ENCODE data around the gene PSMG4. TPM values are rescaled to one million over a fixed set of nuclear protein-coding genes. Genes with fewer than 3 reads are reported as not detected.

The PSMG4 gene
- total and polyA plus RNA-seq, 7 donors: 18.6 to 31.3 (median 23.5) TPM

GRCh38 chr6:3220366-3220765, 38.4 kb upstream of the PSMG4 start:
- H3K36me3 ChIP-seq (ENCODE audit: insufficient read depth in 1 of 2, low read depth in 1 of 2): no peaks in the 10 kb centered on the region
- no peak for ATAC-seq
- TF ChIP-seq, protein P1, sequence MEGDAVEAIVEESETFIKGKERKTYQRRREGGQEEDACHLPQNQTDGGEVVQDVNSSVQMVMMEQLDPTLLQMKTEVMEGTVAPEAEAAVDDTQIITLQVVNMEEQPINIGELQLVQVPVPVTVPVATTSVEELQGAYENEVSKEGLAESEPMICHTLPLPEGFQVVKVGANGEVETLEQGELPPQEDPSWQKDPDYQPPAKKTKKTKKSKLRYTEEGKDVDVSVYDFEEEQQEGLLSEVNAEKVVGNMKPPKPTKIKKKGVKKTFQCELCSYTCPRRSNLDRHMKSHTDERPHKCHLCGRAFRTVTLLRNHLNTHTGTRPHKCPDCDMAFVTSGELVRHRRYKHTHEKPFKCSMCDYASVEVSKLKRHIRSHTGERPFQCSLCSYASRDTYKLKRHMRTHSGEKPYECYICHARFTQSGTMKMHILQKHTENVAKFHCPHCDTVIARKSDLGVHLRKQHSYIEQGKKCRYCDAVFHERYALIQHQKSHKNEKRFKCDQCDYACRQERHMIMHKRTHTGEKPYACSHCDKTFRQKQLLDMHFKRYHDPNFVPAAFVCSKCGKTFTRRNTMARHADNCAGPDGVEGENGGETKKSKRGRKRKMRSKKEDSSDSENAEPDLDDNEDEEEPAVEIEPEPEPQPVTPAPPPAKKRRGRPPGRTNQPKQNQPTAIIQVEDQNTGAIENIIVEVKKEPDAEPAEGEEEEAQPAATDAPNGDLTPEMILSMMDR (IDR thresholded peaks at IDR 0.05): no peak
- no peak overlapping the region for H3K27ac ChIP-seq
- no peak overlapping the region for H3K4me3 ChIP-seq
- H3K9me3 ChIP-seq: no peaks in the 10 kb centered on the region
- no peaks in the 10 kb centered on the region for H3K4me1 ChIP-seq
- WGBS, 3 donors: 92 to 95% (median 93%) methylated on average over 2 of the region's 2 CpGs
- DNase-seq: no peak
- intact Hi-C loops (cut with DNase I): no loop called here
- peaks cover 0 to 4% (median 0%) of the 10 kb centered on the region in 3 donors for H3K27me3 ChIP-seq (ENCODE audit: insufficient read depth in 3 of 3, low read length in 2 of 3)

GRCh38 chr6:3221578-3221977, 37.2 kb upstream of the PSMG4 start:
- WGBS, 3 donors: 86 to 97% (median 94%) methylated on average over 4 of the region's 4 CpGs
- H3K36me3 ChIP-seq (ENCODE audit: insufficient read depth in 1 of 2, low read depth in 1 of 2): no peaks in the 10 kb centered on the region
- ATAC-seq: no peak
- no peak overlapping the region for H3K4me3 ChIP-seq
- peaks cover 0 to 10% (median 7%) of the 10 kb centered on the region in 3 donors for H3K27me3 ChIP-seq (ENCODE audit: insufficient read depth in 3 of 3, low read length in 2 of 3)
- no peaks in the 10 kb centered on the region for H3K9me3 ChIP-seq
- H3K27ac ChIP-seq: no peak overlapping the region
- TF ChIP-seq, protein P1 (IDR thresholded peaks at IDR 0.05): no peak
- intact Hi-C loops (cut with DNase I): no loop called here
- H3K4me1 ChIP-seq: peaks cover 1% of the 10 kb centered on the region
- no peak for DNase-seq

DNA sequence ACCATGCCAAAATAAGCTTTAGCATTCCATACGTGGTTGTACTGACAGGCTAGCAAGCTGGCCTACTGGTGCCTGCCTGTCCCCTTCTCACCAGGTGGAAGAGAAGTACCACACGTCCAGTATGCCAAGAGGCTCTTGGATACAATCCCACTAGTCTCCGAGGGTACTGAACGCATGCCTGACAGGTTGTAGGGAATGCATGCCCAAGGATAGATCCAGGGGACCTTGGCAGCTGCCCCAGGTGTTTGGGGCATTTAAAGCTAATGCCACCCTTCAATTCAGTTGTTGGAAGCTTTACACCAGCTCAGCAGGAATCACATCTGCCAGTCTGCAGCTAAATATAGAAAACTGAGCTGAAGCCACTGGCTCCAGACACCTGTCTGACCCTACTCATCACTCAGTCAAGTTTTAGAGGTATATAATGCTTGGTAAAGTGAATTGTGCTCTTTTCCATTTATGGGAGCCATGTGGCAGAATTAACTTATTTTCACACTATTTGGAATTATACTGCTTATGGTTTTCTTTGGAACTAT, 36.2 kb upstream of the PSMG4 start:
- no peak overlapping the region for H3K27ac ChIP-seq
- peaks cover 11% of the 10 kb centered on the region for H3K4me1 ChIP-seq
- ATAC-seq (peak; percentile 59 to 79 (median 72)), DNase-seq (no peak)
- H3K9me3 ChIP-seq: no peaks in the 10 kb centered on the region
- TF ChIP-seq, protein P1 (IDR thresholded peaks at IDR 0.05): no peak
- H3K27me3 ChIP-seq (ENCODE audit: insufficient read depth in 3 of 3, low read length in 2 of 3): peaks cover 0 to 17% (median 15%) of the 10 kb centered on the region in 3 donors
- H3K4me3 ChIP-seq: no peak overlapping the region
- H3K36me3 ChIP-seq (ENCODE audit: insufficient read depth in 1 of 2, low read depth in 1 of 2): no peaks in the 10 kb centered on the region
- 27 to 43% (median 28%) methylated on average over 4 of the region's 4 CpGs for WGBS, 3 donors
- intact Hi-C loops (cut with DNase I): no loop called here

GRCh38 chr6:3226042-3226441, 32.7 kb upstream of the PSMG4 start:
- TF ChIP-seq, protein P1 (IDR thresholded peaks at IDR 0.05): no peak
- peaks cover 0 to 51% (median 20%) of the 10 kb centered on the region in 3 donors for H3K27me3 ChIP-seq (ENCODE audit: insufficient read depth in 3 of 3, low read length in 2 of 3)
- DNase-seq (no peak), ATAC-seq (no peak)
- no peak overlapping the region for H3K4me3 ChIP-seq
- no peaks in the 10 kb centered on the region for H3K9me3 ChIP-seq
- 38 to 67% (median 52%) methylated on average over 10 of the region's 10 CpGs for WGBS, 3 donors
- no peak overlapping the region for H3K27ac ChIP-seq
- intact Hi-C loops (cut with DNase I): no loop called here
- H3K4me1 ChIP-seq: peaks cover 30% of the 10 kb centered on the region
- H3K36me3 ChIP-seq (ENCODE audit: insufficient read depth in 1 of 2, low read depth in 1 of 2): no peaks in the 10 kb centered on the region

Measured in psoas muscle (tissue), 8 donors.